ENCODE measurements around the gene MED9.

Gene MED9

GRCh38 chr17:17476865-17477467 lies at the start of gene MED9 (continued):
- TF ChIP-seq HIC1 (tag by site-specific recombination; IDR thresholded peaks at IDR 0.05) (peak; percentile 56; the same call in 1 of the 2 replicates), PATZ1 (tag by site-specific recombination; IDR thresholded peaks at IDR 0.05) (peak; percentile 78; the same call in 1 of the 2 replicates), KLF1 (tag by site-specific recombination; IDR thresholded peaks at IDR 0.05) (peak; percentile 65; the same call in 1 of the 2 replicates), ZNF174 (tag by site-specific recombination; IDR thresholded peaks at IDR 0.05) (no peak), ZNF354C (tag by site-specific recombination; IDR thresholded peaks at IDR 0.05; ENCODE audit: borderline replicate concordance, low read depth) (no peak), ZNF449 (tag by site-specific recombination; IDR thresholded peaks at IDR 0.05) (no peak), ZNF366 (tag by site-specific recombination; conservative IDR thresholded peaks at IDR 0.05) (no peak), ZFP41 (tag by site-specific recombination; IDR thresholded peaks at IDR 0.05; ENCODE audit: borderline replicate concordance) (no peak), ZEB2 (tag by site-specific recombination; IDR thresholded peaks at IDR 0.05) (peak; percentile 61; the same call in 1 of the 2 replicates), ZNF623 (tag by site-specific recombination; IDR thresholded peaks at IDR 0.05) (no peak), GLI4 (tag by site-specific recombination; IDR thresholded peaks at IDR 0.05) (0 out of 2 replicates have a peak, but pooled peaks have one; percentile 39), ZNF121 (tag by site-specific recombination; IDR thresholded peaks at IDR 0.05) (no peak), ZNF23 (tag by site-specific recombination; IDR thresholded peaks at IDR 0.05; ENCODE audit: borderline replicate concordance) (no peak), GFI1B (tag by site-specific recombination; IDR thresholded peaks at IDR 0.05) (no peak), ZBTB6 (tag by site-specific recombination; IDR thresholded peaks at IDR 0.05) (no peak), ZNF112 (tag by site-specific recombination; IDR thresholded peaks at IDR 0.05) (no peak), ZNF391 (tag by site-specific recombination; IDR thresholded peaks at IDR 0.05; ENCODE audit: borderline replicate concordance, low read depth) (peak; percentile 59; the same call in 1 of the 2 replicates), RBAK (tag by site-specific recombination; IDR thresholded peaks at IDR 0.05) (no peak), ZNF280C (tag by site-specific recombination; IDR thresholded peaks at IDR 0.05) (no peak), ZFHX2 (tag by site-specific recombination; conservative IDR thresholded peaks at IDR 0.05) (peak; percentile 94), SCRT2 (tag by site-specific recombination; IDR thresholded peaks at IDR 0.05) (no peak), ZNF747 (tag by site-specific recombination; IDR thresholded peaks at IDR 0.05) (no peak), ZNF768 (tag by site-specific recombination; IDR thresholded peaks at IDR 0.05) (no peak), ZNF202 (tag by site-specific recombination; IDR thresholded peaks at IDR 0.05; ENCODE audit: borderline replicate concordance) (no peak), ZNF692 (tag by site-specific recombination; IDR thresholded peaks at IDR 0.05) (peak; percentile 59; the same call in 1 of the 2 replicates), ZNF341 (tag by site-specific recombination; IDR thresholded peaks at IDR 0.05; ENCODE audit: low read depth) (no peak), ZNF423 (tag by site-specific recombination; IDR thresholded peaks at IDR 0.05) (no peak), ZBTB7A (tag by site-specific recombination; IDR thresholded peaks at IDR 0.05; ENCODE audit: low read depth) (peak; percentile 71; the same call in 1 of the 2 replicates), MYNN (tag by site-specific recombination; IDR thresholded peaks at IDR 0.05; ENCODE audit: borderline replicate concordance) (no peak), ZNF791 (tag by site-specific recombination; IDR thresholded peaks at IDR 0.05) (no peak)
